Measurements from ENCODE around the gene MTUS2. TPM values are rescaled to one million over a fixed set of nuclear protein-coding genes. Genes with fewer than 3 reads are reported as not detected.
"Not testable (repeated sequence)": the region's sequence is repeated elsewhere in the genome, so short reads cannot be mapped to it uniquely, and the experiment has no call there.

Gene MTUS2
- total RNA-seq, 1 donor from 2014 or later: not detected

DNA sequence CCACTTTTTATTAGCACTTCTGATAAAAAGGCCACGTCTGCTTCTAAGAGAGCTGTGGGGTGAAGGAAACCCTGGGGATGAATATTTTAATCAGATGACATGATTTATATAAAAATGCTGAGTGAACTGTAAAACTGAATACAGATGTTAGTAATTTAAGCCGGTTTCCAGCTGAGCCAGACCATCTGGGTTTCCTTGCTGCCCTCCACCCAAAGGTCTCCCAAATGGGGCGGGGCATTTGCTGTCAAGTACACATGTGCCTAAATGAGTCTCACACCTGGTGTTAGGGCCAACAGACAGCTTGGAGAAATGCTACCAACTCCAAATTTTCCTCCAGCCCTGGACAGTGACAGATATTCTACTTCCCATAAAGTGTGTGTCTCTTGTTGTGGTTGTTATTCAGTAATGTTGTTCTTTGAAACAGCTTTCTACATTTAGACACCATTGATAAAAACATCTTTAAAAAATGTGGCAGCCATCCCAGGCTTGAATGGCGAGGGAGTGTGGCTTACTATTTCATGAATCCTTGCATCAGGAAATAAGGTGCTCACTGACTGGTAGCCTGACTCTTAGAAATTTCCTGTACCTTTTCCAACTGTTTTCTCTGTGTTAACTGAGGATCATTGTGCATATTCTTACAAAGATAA is 350.4 kb downstream of the MTUS2 start:
- DNase-seq: no peak
- intact Hi-C loops (cut with micrococcal nuclease): no loop called here

DNA sequence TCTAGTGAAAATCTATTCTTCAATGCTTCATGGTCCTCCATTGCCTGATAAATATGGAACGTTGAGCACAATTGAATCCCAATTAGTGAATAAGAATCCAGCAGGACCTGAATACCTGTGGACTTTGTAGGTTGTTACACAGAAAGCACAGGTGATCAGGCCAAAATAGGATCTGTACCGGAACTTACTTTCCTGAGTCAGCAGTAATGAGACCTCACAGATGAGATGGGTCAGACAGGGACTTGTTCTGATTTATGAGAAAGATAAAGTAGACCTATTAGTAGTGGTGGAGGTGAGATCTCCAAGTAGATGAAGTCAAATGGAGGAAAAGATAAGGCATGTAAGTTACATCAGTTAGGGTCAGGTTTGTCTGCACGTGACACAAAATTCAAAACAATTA is 351.1 kb downstream of the MTUS2 start:
- Mint-ChIP-seq H3K27me3 (no peaks in the 10 kb centered on the region), H3K4me1 (no peaks in the 10 kb centered on the region), H3K9me3 (peaks cover 6% of the 10 kb centered on the region), H3K36me3 (ENCODE audit: low read depth) (no peaks in the 10 kb centered on the region), H3K27ac (no peak overlapping the region), H3K4me3 (no peak overlapping the region)
- no peak for DNase-seq
- intact Hi-C loops (cut with micrococcal nuclease): no loop called here

More for the DNA sequence above, 350.4 kb downstream of the MTUS2 start:
- no peak overlapping the region for H3K4me3 Mint-ChIP-seq
- no peak overlapping the region for H3K27ac Mint-ChIP-seq
- no peaks in the 10 kb centered on the region for H3K27me3 Mint-ChIP-seq
- peaks cover 4% of the 10 kb centered on the region for H3K9me3 Mint-ChIP-seq
- H3K36me3 Mint-ChIP-seq (ENCODE audit: low read depth): no peaks in the 10 kb centered on the region
- no peaks in the 10 kb centered on the region for H3K4me1 Mint-ChIP-seq

GRCh38 chr13:29174093-29174492 is 354.0 kb downstream of the MTUS2 start:
- Mint-ChIP-seq H3K27me3 (no peaks in the 10 kb centered on the region), H3K4me1 (no peaks in the 10 kb centered on the region), H3K36me3 (ENCODE audit: low read depth) (no peaks in the 10 kb centered on the region), H3K4me3 (no peak overlapping the region), H3K27ac (no peak overlapping the region), H3K9me3 (peaks cover 8% of the 10 kb centered on the region)
- DNase-seq: no peak
- intact Hi-C loops (cut with micrococcal nuclease): no loop called here

DNA sequence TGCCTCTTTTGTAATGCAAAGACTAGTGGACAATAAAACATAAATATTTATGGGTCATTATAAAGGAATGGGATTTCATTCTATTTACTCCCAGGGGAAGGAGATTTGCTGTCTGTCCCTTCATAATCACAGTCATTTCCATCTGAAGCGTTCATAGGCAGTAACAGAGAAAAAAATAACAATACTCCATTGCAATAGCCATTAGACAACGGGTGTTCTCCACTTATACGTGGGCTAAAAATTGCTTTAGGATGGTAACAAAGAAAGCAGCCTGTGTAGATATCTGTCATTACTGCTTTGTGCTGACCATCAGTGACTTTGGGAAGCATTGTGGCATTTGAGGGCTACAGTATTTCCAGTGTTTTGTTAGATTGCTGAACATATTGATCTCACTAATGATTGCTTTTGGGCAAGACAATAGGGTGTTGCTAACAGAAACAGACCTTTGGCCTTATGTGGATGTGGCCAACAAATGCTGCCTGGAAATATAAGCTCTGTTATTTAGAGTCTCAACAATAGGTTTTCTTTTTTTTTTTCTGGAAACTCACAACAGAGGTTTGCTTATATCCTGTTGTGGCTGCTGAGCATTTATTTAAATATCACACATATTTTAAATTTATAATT is 355.2 kb downstream of the MTUS2 start:
- DNase-seq: no peak
- Mint-ChIP-seq H3K4me1 (no peaks in the 10 kb centered on the region), H3K27me3 (no peaks in the 10 kb centered on the region), H3K36me3 (ENCODE audit: low read depth) (no peaks in the 10 kb centered on the region), H3K9me3 (peaks cover 8% of the 10 kb centered on the region), H3K27ac (no peak overlapping the region), H3K4me3 (no peak overlapping the region)
- intact Hi-C loops (cut with micrococcal nuclease): no loop called here

- no peak overlapping the region for H3K4me3 Mint-ChIP-seq
- no peaks in the 10 kb centered on the region for H3K27me3 Mint-ChIP-seq
- H3K27ac Mint-ChIP-seq: no peak overlapping the region
- intact Hi-C loops (cut with micrococcal nuclease): no loop called here
- H3K4me1 Mint-ChIP-seq: no peaks in the 10 kb centered on the region
- DNase-seq: no peak
- H3K9me3 Mint-ChIP-seq: peaks cover 17% of the 10 kb centered on the region
- H3K36me3 Mint-ChIP-seq (ENCODE audit: low read depth): no peaks in the 10 kb centered on the region
Measured at GRCh38 chr13:29180055-29180454, 359.9 kb downstream of the MTUS2 start.

- DNase-seq: no peak
- intact Hi-C loops (cut with micrococcal nuclease): no loop called here
- Mint-ChIP-seq H3K36me3 (ENCODE audit: low read depth) (no peaks in the 10 kb centered on the region), H3K27ac (no peak overlapping the region), H3K27me3 (no peaks in the 10 kb centered on the region), H3K9me3 (peaks cover 17% of the 10 kb centered on the region), H3K4me3 (no peak overlapping the region), H3K4me1 (no peaks in the 10 kb centered on the region)
Measured at GRCh38 chr13:29182216-29182615, 362.1 kb downstream of the MTUS2 start.

GRCh38 chr13:29185926-29186325 is 365.8 kb downstream of the MTUS2 start:
- no peak for DNase-seq
- H3K9me3 Mint-ChIP-seq: peaks cover 17% of the 10 kb centered on the region
- H3K4me3 Mint-ChIP-seq: no peak overlapping the region
- intact Hi-C loops (cut with micrococcal nuclease): no loop called here
- H3K4me1 Mint-ChIP-seq: no peaks in the 10 kb centered on the region
- H3K27ac Mint-ChIP-seq: no peak overlapping the region
- H3K27me3 Mint-ChIP-seq: no peaks in the 10 kb centered on the region
- no peaks in the 10 kb centered on the region for H3K36me3 Mint-ChIP-seq (ENCODE audit: low read depth)

GRCh38 chr13:29187584-29187983 is 367.4 kb downstream of the MTUS2 start:
- Mint-ChIP-seq H3K27ac (no peak overlapping the region), H3K36me3 (ENCODE audit: low read depth) (no peaks in the 10 kb centered on the region), H3K4me3 (no peak overlapping the region), H3K4me1 (no peaks in the 10 kb centered on the region), H3K9me3 (peaks cover 13% of the 10 kb centered on the region), H3K27me3 (no peaks in the 10 kb centered on the region)
- intact Hi-C loops (cut with micrococcal nuclease): no loop called here
- DNase-seq: no peak

- H3K36me3 Mint-ChIP-seq (ENCODE audit: low read depth): no peaks in the 10 kb centered on the region
- no peaks in the 10 kb centered on the region for H3K4me1 Mint-ChIP-seq
- H3K27me3 Mint-ChIP-seq: no peaks in the 10 kb centered on the region
- intact Hi-C loops (cut with micrococcal nuclease): no loop called here
- DNase-seq: no peak
- H3K9me3 Mint-ChIP-seq: peaks cover 10% of the 10 kb centered on the region
- H3K27ac Mint-ChIP-seq: no peak overlapping the region
- no peak overlapping the region for H3K4me3 Mint-ChIP-seq
Measured at GRCh38 chr13:29190298-29190697, 370.2 kb downstream of the MTUS2 start.

GRCh38 chr13:29193083-29193482 is 372.9 kb downstream of the MTUS2 start:
- Mint-ChIP-seq H3K4me1 (no peaks in the 10 kb centered on the region), H3K9me3 (peaks cover 11% of the 10 kb centered on the region), H3K4me3 (no peak overlapping the region), H3K27ac (no peak overlapping the region), H3K27me3 (no peaks in the 10 kb centered on the region), H3K36me3 (ENCODE audit: low read depth) (no peaks in the 10 kb centered on the region)
- intact Hi-C loops (cut with micrococcal nuclease): no loop called here
- DNase-seq: no peak

GRCh38 chr13:29195456-29195855 is 375.3 kb downstream of the MTUS2 start:
- no peak overlapping the region for H3K27ac Mint-ChIP-seq
- no peaks in the 10 kb centered on the region for H3K27me3 Mint-ChIP-seq
- intact Hi-C loops (cut with micrococcal nuclease): no loop called here
- H3K4me3 Mint-ChIP-seq: no peak overlapping the region
- H3K4me1 Mint-ChIP-seq: no peaks in the 10 kb centered on the region
- H3K36me3 Mint-ChIP-seq (ENCODE audit: low read depth): no peaks in the 10 kb centered on the region
- H3K9me3 Mint-ChIP-seq: peaks cover 22% of the 10 kb centered on the region
- DNase-seq: no peak

DNA sequence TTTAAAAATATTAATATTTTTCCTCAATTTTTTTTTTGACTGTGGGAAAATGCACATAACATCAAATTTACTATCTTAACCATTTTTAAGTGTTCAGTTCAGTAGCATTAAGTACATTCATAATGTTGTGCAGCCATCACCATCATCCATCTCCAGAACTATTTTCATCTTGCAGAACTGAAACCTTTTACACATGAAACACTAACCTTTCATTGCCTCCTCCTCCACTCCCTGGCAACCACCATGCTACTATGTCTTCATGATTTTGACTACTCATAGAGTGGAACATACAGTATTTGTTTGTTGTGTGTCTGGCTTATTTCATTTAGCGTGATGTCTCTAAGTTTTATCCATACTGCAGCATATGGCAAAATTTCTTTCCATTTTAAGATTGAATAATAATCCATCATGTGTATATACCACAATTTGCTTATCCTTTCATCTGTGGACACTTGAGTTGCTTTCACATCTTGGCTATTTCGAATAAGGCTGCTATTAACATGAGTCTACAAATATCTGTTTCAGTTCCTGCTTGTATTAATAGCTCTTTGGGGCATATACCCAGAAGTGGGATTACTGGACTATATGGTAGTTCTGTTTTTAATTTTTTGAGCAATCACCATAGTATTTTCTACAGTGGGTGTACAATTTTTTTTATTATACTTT is 376.4 kb downstream of the MTUS2 start:
- H3K4me1 Mint-ChIP-seq: no peaks in the 10 kb centered on the region
- H3K36me3 Mint-ChIP-seq (ENCODE audit: low read depth): no peaks in the 10 kb centered on the region
- no peak overlapping the region for H3K27ac Mint-ChIP-seq
- intact Hi-C loops (cut with micrococcal nuclease): no loop called here
- no peaks in the 10 kb centered on the region for H3K27me3 Mint-ChIP-seq
- no peak for DNase-seq
- peaks cover 22% of the 10 kb centered on the region for H3K9me3 Mint-ChIP-seq
- H3K4me3 Mint-ChIP-seq: no peak overlapping the region

DNA sequence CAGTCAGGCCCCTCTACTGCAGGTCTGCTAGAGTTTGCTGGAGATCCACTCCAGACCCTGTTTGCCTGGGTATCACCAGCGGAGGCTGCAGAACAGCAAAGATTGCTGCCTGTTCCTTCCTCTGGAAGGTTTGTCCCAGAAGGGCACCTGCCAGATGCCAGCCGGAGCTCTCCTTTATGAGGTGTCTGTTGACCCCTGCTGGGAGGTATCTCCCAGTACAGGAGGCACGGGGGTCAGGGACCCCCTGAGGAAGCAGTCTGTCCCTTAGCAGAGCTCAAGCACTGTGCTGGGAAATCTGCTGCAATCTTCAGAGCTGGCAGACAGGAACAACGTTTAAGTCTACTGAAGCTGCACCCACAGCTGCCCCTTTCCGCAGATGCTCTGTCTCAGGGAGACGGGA is 382.6 kb downstream of the MTUS2 start:
- H3K4me1 Mint-ChIP-seq; H3K27ac Mint-ChIP-seq; H3K4me3 Mint-ChIP-seq; H3K27me3 Mint-ChIP-seq; H3K36me3 Mint-ChIP-seq (ENCODE audit: low read depth); DNase-seq; intact Hi-C loops (cut with micrococcal nuclease): not testable (repeated sequence)
- H3K9me3 Mint-ChIP-seq: peaks cover 25% of the 10 kb centered on the region

- DNase-seq: no peak
Measured at GRCh38 chr13:29204651-29205050, 384.5 kb downstream of the MTUS2 start.

More at GRCh38 chr13:29204651-29205050, 384.5 kb downstream of the MTUS2 start:
- intact Hi-C loops (cut with micrococcal nuclease): no loop called here
- no peaks in the 10 kb centered on the region for H3K27me3 Mint-ChIP-seq
- H3K4me1 Mint-ChIP-seq: no peaks in the 10 kb centered on the region
- no peak overlapping the region for H3K4me3 Mint-ChIP-seq
- no peak overlapping the region for H3K27ac Mint-ChIP-seq
- peaks cover 21% of the 10 kb centered on the region for H3K9me3 Mint-ChIP-seq
- H3K36me3 Mint-ChIP-seq (ENCODE audit: low read depth): no peaks in the 10 kb centered on the region
